GM10847 (cell line): Measurements from ENCODE around the gene LDLRAD3.

Experiments
- POLR2A ChIP-seq: IDR thresholded peaks from 2 replicates; pipeline ENCODE4 v1.6.1; 2011; ENCODE audit not compliant: insufficient read length; ENCODE audit errors: extremely low read depth

The LDLRAD3 gene

GRCh38 chr11:36224209-36224882, 280.5 kb downstream of the LDLRAD3 start:
- TF ChIP-seq POLR2A = no peak

GRCh38 chr11:36227044-36227443, 283.2 kb downstream of the LDLRAD3 start:
- no peak for TF ChIP-seq POLR2A

- no peak for TF ChIP-seq POLR2A
These were observed 284.8 kb downstream of the LDLRAD3 start for GRCh38 chr11:36228689-36229088.

GRCh38 chr11:36229091-36229705, 285.3 kb downstream of the LDLRAD3 start:
- no peak for TF ChIP-seq POLR2A

GRCh38 chr11:36230779-36231699, 287.2 kb downstream of the LDLRAD3 start:
- no peak for TF ChIP-seq POLR2A

- no peak for TF ChIP-seq POLR2A
These were observed 289.3 kb downstream of the LDLRAD3 start for GRCh38 chr11:36233204-36233603.

GRCh38 chr11:36234825-36235224, 291.0 kb downstream of the LDLRAD3 start:
- TF ChIP-seq POLR2A = no peak

GRCh38 chr11:36235750-36236149, 291.9 kb downstream of the LDLRAD3 start:
- TF ChIP-seq POLR2A = no peak

GRCh38 chr11:36237391-36237790, 293.5 kb downstream of the LDLRAD3 start:
- TF ChIP-seq POLR2A = no peak

GRCh38 chr11:36238036-36238631, 294.3 kb downstream of the LDLRAD3 start:
- no peak for TF ChIP-seq POLR2A

GRCh38 chr11:36238881-36239280, 295.0 kb downstream of the LDLRAD3 start:
- TF ChIP-seq POLR2A = no peak

- no peak for TF ChIP-seq POLR2A
These were observed 295.8 kb downstream of the LDLRAD3 start for GRCh38 chr11:36239636-36240035.

- TF ChIP-seq POLR2A = no peak
These were observed 296.3 kb downstream of the LDLRAD3 start for GRCh38 chr11:36240173-36240572.

GRCh38 chr11:36240801-36241200, 296.9 kb downstream of the LDLRAD3 start:
- no peak for TF ChIP-seq POLR2A

GRCh38 chr11:36241497-36241896, 297.6 kb downstream of the LDLRAD3 start:
- TF ChIP-seq POLR2A = no peak
